HepG2 (cell line): ENCODE data around the gene CHCHD3. TPM values are rescaled to one million over a fixed set of nuclear protein-coding genes. Genes with fewer than 3 reads are reported as not detected.

Source experiments
- ATAC-seq: fragments of 200-7000 bp; cut with Tn5 transposase; 3 replicates; pipeline ENCODE4 v1.9.1; 2020; ENCODE audit warnings: mild to moderate bottlenecking, moderate library complexity
- BruUV-seq: library from RNA; stranded (reverse); fragments of 400-500 nt; replicated peaks from 2 replicates; lab custom pipeline; 2021; lab: Mats Ljungman, UMichigan
- CTCF ChIA-PET: fragments of 300-600 bp; formaldehyde crosslinking; extraction: SDS; loops from one replicate; lab custom pipeline; 2021; ENCODE audit warnings: low total read pairs, inconsistent platforms, low intra/inter-chr PET ratio; lab: Yijun Ruan, JAX
- POLR2A ChIA-PET: fragments of 350-600 bp; sonication (Branson Sonifier 250); formaldehyde crosslinking; loops from one replicate; lab custom pipeline; 2020; ENCODE audit warnings: antibody characterized with exemption, inconsistent platforms; lab: Yijun Ruan, JAX
- DNase-seq: peaks from one replicate; pipeline ENCODE4 v3.0.0-alpha.2; 2015; ENCODE audit warnings: low spot score
- FAIRE-seq: peaks from 3 replicates; lab custom pipeline; 2011; peaks lifted over from hg19 to GRCh38; lab: Jason Lieb, UNC
- H2AFZ ChIP-seq: one replicate; pipeline ENCODE4 v1.6.1; 2011; ENCODE audit warnings: low read length, inconsistent platforms
- H3K27ac ChIP-seq: fragments of 300-600 bp; 3 replicates; pipeline ENCODE4 v1.8.0; 2011; ENCODE audit warnings: mixed run types, mild to moderate bottlenecking, mixed read lengths, low read length, inconsistent platforms; ENCODE audit not compliant: insufficient read depth; ENCODE audit errors: extremely low read length
- H3K27me3 ChIP-seq, 2 experiments: fragments of 200-600 bp in 1 of 2; 2 replicates in 1 of 2; 3 replicates in 1 of 2; pipeline versions ENCODE4 v1.6.0 to v1.8.0; 2011; ENCODE audit warnings: low read length in 2 of 2, mild to moderate bottlenecking in 2 of 2, moderate library complexity in 2 of 2, inconsistent platforms in 1 of 2; ENCODE audit not compliant: insufficient read depth in 2 of 2, control insufficient read depth in 1 of 2
- H3K36me3 ChIP-seq, 2 experiments: fragments of 200-600 bp in 1 of 2; replicated peaks in 1 of 2; 2 replicates in 1 of 2; 3 replicates in 1 of 2; pipeline versions ENCODE4 v1.5.1 to v1.8.0; 2011; ENCODE audit warnings: low read length in 2 of 2, inconsistent platforms in 1 of 2; ENCODE audit not compliant: insufficient read depth in 2 of 2, control insufficient read depth in 1 of 2
- H3K4me1 ChIP-seq: 2 replicates; pipeline ENCODE4 v1.5.1; 2012; ENCODE audit warnings: low read length, inconsistent platforms; ENCODE audit not compliant: insufficient read depth
- H3K4me2 ChIP-seq: 2 replicates; pipeline ENCODE4 v1.6.0; 2011; ENCODE audit warnings: low read depth, low read length, inconsistent platforms
- H3K4me3 ChIP-seq, 3 experiments: fragments of 200-600 bp in 1 of 3; sonication (generic), shearing (Covaris generic) in 1 of 3; replicated peaks in 1 of 3; 2 replicates each; pipeline ENCODE4 v1.5.1; 2011 to 2016; ENCODE audit warnings: low read length in 3 of 3, inconsistent platforms in 2 of 3, low read depth in 2 of 3, mild to moderate bottlenecking in 2 of 3, control low read depth in 1 of 3, mixed read lengths in 1 of 3; ENCODE audit not compliant: insufficient read depth in 1 of 3
- H3K79me2 ChIP-seq: one replicate; pipeline ENCODE4 v1.6.1; 2011; ENCODE audit warnings: low read length, inconsistent platforms; ENCODE audit not compliant: insufficient read depth
- H3K9ac ChIP-seq: 2 replicates; pipeline ENCODE4 v1.6.0; 2011; ENCODE audit warnings: mild to moderate bottlenecking, low read depth, low read length, inconsistent platforms; ENCODE audit not compliant: insufficient read depth
- H3K9me3 ChIP-seq: 2 replicates; pipeline ENCODE4 v1.5.1; 2012; ENCODE audit warnings: mild to moderate bottlenecking, low read length
- H4K20me1 ChIP-seq: 2 replicates; pipeline ENCODE4 v1.6.0; 2011; ENCODE audit warnings: inconsistent platforms, mild to moderate bottlenecking, low read length, moderate library complexity; ENCODE audit not compliant: insufficient read depth
- DPF2 ChIP-seq: sonication (generic); formaldehyde crosslinking; IDR thresholded peaks from 2 replicates; pipeline ENCODE4 v1.4.0; 2020; ENCODE audit warnings: mild to moderate bottlenecking, low read depth, missing genetic modification reagents, borderline replicate concordance
- HMGA1 ChIP-seq: sonication (generic); formaldehyde crosslinking; conservative IDR thresholded peaks from 2 replicates; pipeline ENCODE4 v1.4.0; 2020; ENCODE audit warnings: missing genetic modification reagents
- NR2F1 ChIP-seq, 2 experiments: fragments of 450-650 bp in 1 of 2; formaldehyde crosslinking in 1 of 2; IDR thresholded peaks; 2 replicates each; pipeline versions ENCODE4 v1.5.0 to v1.6.1; 2016 to 2020; ENCODE audit warnings: mild to moderate bottlenecking in 1 of 2, missing compliant biosample characterization in 1 of 2, missing genetic modification reagents in 1 of 2, moderate library complexity in 1 of 2
- PAX8 ChIP-seq: sonication (generic); formaldehyde crosslinking; IDR thresholded peaks from 2 replicates; pipeline ENCODE4 v1.8.0; 2022; ENCODE audit warnings: mild to moderate bottlenecking, missing genetic modification reagents, borderline replicate concordance
- PPARG ChIP-seq: conservative IDR thresholded peaks from 2 replicates; pipeline ENCODE4 v1.6.1; 2016; ENCODE audit warnings: missing biosample characterization, missing genetic modification reagents
- RBAK ChIP-seq: sonication (generic); formaldehyde crosslinking; IDR thresholded peaks from 2 replicates; pipeline ENCODE4 v1.5.1; 2020; ENCODE audit warnings: mild to moderate bottlenecking, missing genetic modification reagents
- TBL1XR1 ChIP-seq: fragments of 150-350 bp; IDR thresholded peaks from 2 replicates; pipeline ENCODE4 v1.6.1; 2014; ENCODE audit warnings: borderline replicate concordance, low read length; ENCODE audit not compliant: partially characterized antibody
- U2AF2 ChIP-seq: fragments of 200-400 bp; formaldehyde crosslinking; IDR thresholded peaks from 2 replicates; pipeline ENCODE4 v1.6.1; 2017; ENCODE audit warnings: low read depth, mild to moderate bottlenecking, low read length
- YEATS2 ChIP-seq: sonication (generic); formaldehyde crosslinking; IDR thresholded peaks from 2 replicates; pipeline ENCODE4 v1.4.0; 2020; ENCODE audit warnings: missing genetic modification reagents, borderline replicate concordance
- ZFAT ChIP-seq: sonication (generic); formaldehyde crosslinking; conservative IDR thresholded peaks from 2 replicates; pipeline ENCODE4 v1.8.1; 2023; ENCODE audit warnings: missing genetic modification reagents, inconsistent platforms
- ZMAT3 ChIP-seq: sonication (generic); formaldehyde crosslinking; conservative IDR thresholded peaks from 2 replicates; pipeline ENCODE4 v1.7.0; 2021; ENCODE audit warnings: missing genetic modification reagents
- ZMYM4 ChIP-seq: sonication (generic); formaldehyde crosslinking; IDR thresholded peaks from 2 replicates; pipeline ENCODE4 v1.8.1; 2023; ENCODE audit warnings: mild to moderate bottlenecking, missing genetic modification reagents
- WGBS: methylation state at CpG from one replicate; pipeline ENCODE4 v1.1.6; 2017; ENCODE audit warnings: low lambda C conversion rate; 5-methylcytosine and 5-hydroxymethylcytosine counted together
- in situ Hi-C: cut with HindIII; loops from 2 replicates; pipeline ENCODE4 v1.10.0; 2017; ENCODE audit warnings: low pct_unique_long_range_greater_than_20kb; ENCODE audit not compliant: extremely low pct_ligation_motif_present
- intact Hi-C: fragments of 100-400 bp; cut with micrococcal nuclease; formaldehyde crosslinking; loops from one replicate; pipeline ENCODE4 v1.10.0; 2022; ENCODE audit not compliant: unreplicated experiment
- polyA plus RNA-seq, 8 experiments: library from polyadenylated mRNA; depleted of rRNA in 3 of 8; stranded (reverse) in 7 of 8; unstranded in 1 of 8; fragments of >200 nt; fragmentation: Illumina TruSeq in 4 of 8; extraction: Trizol in 4 of 8; gene quantifications; 2 replicates each; pipeline versions ENCODE4 v1.2.1 to v1.2.3, GENCODE V29; 2011 to 2016; ENCODE audit warnings: low read depth in 4 of 8, missing spikeins in 1 of 8, mixed read lengths in 1 of 8; ENCODE audit not compliant: insufficient read depth in 1 of 8
- total RNA-seq, 5 experiments: library from RNA; depleted of rRNA; stranded (reverse); fragments of >200 nt; fragmentation: Illumina TruSeq; extraction: Trizol; gene quantifications; 2 replicates each; pipeline ENCODE4 v1.2.3, GENCODE V29; 2016; ENCODE audit warnings: low read depth in 1 of 5
- TF ChIP-seq, protein P1 (sequence below): sonication (generic); formaldehyde crosslinking; IDR thresholded peaks from 2 replicates; pipeline ENCODE4 v1.5.0; 2020; ENCODE audit warnings: mild to moderate bottlenecking, missing genetic modification reagents
- TF ChIP-seq, protein P2 (sequence below): sonication (generic); formaldehyde crosslinking; IDR thresholded peaks from 2 replicates; pipeline ENCODE4 v1.4.0; 2020; ENCODE audit warnings: mild to moderate bottlenecking, missing genetic modification reagents, borderline replicate concordance
- TF ChIP-seq, protein P3 (sequence below): sonication (generic); formaldehyde crosslinking; IDR thresholded peaks from 2 replicates; pipeline ENCODE4 v1.5.1; 2020; ENCODE audit warnings: mild to moderate bottlenecking, missing genetic modification reagents, borderline replicate concordance

CHCHD3 gene
- total and polyA plus RNA-seq, 2 of the 13 experiments (the other 11 are each of a cell fraction or from before 2014, with no cell fraction given): 32.7 to 86.8 TPM

DNA sequence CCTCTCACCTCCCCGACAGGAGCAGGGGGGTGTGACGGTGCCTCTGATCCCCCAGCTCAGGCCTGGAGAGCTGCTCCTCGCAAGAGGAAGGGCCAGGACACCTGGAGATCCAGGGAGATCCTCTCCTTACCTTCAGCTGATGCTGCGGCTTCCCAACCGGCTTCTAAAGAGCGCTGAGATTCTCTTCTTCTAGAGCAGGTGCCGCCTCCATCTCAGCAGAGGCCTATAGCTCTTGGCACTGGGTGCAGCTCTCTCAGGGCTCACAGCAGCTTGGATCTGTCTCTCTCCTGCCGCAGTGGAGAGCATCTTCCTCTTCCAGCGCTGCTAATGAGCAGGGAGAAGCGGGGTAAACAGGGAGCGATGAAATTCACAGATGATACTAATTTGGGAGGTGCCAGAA is 316.0 kb downstream of the CHCHD3 start (continued):
- TF ChIP-seq, protein P1, sequence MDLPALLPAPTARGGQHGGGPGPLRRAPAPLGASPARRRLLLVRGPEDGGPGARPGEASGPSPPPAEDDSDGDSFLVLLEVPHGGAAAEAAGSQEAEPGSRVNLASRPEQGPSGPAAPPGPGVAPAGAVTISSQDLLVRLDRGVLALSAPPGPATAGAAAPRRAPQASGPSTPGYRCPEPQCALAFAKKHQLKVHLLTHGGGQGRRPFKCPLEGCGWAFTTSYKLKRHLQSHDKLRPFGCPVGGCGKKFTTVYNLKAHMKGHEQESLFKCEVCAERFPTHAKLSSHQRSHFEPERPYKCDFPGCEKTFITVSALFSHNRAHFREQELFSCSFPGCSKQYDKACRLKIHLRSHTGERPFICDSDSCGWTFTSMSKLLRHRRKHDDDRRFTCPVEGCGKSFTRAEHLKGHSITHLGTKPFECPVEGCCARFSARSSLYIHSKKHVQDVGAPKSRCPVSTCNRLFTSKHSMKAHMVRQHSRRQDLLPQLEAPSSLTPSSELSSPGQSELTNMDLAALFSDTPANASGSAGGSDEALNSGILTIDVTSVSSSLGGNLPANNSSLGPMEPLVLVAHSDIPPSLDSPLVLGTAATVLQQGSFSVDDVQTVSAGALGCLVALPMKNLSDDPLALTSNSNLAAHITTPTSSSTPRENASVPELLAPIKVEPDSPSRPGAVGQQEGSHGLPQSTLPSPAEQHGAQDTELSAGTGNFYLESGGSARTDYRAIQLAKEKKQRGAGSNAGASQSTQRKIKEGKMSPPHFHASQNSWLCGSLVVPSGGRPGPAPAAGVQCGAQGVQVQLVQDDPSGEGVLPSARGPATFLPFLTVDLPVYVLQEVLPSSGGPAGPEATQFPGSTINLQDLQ: no peak
- TF ChIP-seq ZMYM4 (CRISPR knock-in tag) (no peak), NR2F1 (CRISPR knock-in tag; IDR thresholded peaks at IDR 0.05) (no peak)

DNA sequence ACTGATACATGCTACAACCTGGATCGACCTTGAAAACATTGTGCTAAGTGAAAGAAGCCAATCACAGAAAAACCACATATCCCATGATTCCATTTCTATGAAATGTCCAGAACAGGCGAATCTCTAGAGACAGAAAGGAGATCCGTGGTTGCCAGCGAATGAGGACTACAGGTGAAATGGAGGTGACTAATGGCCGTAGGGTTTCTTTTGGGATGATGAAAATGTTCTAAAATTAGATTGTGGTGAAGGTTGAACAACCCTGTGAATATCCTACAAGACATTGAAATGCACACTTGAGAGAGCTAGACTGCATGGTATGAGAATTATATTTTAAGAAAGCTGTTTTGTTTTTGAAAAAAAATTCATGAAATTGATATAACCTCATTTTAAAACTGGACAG is 317.1 kb downstream of the CHCHD3 start:
- no TSS peak for BruUV-seq
- WGBS: 20% methylated on average over 5 of the region's 5 CpGs
- TF ChIP-seq PPARG (CRISPR knock-in tag): no peak
- TF ChIP-seq, protein P2, sequence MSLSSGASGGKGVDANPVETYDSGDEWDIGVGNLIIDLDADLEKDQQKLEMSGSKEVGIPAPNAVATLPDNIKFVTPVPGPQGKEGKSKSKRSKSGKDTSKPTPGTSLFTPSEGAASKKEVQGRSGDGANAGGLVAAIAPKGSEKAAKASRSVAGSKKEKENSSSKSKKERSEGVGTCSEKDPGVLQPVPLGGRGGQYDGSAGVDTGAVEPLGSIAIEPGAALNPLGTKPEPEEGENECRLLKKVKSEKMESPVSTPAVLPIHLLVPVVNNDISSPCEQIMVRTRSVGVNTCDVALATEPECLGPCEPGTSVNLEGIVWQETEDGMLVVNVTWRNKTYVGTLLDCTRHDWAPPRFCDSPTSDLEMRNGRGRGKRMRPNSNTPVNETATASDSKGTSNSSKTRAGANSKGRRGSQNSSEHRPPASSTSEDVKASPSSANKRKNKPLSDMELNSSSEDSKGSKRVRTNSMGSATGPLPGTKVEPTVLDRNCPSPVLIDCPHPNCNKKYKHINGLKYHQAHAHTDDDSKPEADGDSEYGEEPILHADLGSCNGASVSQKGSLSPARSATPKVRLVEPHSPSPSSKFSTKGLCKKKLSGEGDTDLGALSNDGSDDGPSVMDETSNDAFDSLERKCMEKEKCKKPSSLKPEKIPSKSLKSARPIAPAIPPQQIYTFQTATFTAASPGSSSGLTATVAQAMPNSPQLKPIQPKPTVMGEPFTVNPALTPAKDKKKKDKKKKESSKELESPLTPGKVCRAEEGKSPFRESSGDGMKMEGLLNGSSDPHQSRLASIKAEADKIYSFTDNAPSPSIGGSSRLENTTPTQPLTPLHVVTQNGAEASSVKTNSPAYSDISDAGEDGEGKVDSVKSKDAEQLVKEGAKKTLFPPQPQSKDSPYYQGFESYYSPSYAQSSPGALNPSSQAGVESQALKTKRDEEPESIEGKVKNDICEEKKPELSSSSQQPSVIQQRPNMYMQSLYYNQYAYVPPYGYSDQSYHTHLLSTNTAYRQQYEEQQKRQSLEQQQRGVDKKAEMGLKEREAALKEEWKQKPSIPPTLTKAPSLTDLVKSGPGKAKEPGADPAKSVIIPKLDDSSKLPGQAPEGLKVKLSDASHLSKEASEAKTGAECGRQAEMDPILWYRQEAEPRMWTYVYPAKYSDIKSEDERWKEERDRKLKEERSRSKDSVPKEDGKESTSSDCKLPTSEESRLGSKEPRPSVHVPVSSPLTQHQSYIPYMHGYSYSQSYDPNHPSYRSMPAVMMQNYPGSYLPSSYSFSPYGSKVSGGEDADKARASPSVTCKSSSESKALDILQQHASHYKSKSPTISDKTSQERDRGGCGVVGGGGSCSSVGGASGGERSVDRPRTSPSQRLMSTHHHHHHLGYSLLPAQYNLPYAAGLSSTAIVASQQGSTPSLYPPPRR: no peak
- TF ChIP-seq HMGA1 (CRISPR knock-in tag): no peak
- no peak for TF ChIP-seq DPF2 (CRISPR knock-in tag)
- no peak for TF ChIP-seq YEATS2 (CRISPR knock-in tag)
- no peak for TF ChIP-seq PAX8 (CRISPR knock-in tag)
- no peak for TF ChIP-seq TBL1XR1
- TF ChIP-seq ZMAT3 (CRISPR knock-in tag): no peak
- TF ChIP-seq U2AF2: no peak
- TF ChIP-seq, protein P3, sequence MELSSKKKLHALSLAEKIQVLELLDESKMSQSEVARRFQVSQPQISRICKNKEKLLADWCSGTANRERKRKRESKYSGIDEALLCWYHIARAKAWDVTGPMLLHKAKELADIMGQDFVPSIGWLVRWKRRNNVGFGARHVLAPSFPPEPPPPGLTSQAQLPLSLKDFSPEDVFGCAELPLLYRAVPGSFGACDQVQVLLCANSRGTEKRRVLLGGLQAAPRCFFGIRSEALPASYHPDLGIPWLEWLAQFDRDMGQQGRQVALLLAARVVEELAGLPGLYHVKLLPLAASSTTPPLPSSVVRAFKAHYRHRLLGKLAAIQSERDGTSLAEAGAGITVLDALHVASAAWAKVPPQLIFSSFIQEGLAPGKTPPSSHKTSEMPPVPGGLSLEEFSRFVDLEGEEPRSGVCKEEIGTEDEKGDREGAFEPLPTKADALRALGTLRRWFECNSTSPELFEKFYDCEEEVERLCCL (CRISPR knock-in tag): no peak
- no peak for TF ChIP-seq ZFAT
- TF ChIP-seq RBAK (CRISPR knock-in tag): no peak

More for the DNA sequence above, 317.1 kb downstream of the CHCHD3 start:
- Histone ChIP-seq H3K9ac (no peak overlapping the region), H3K79me2 (no peaks in the 10 kb centered on the region), H3K4me3 (no peak overlapping the region), H4K20me1 (no peaks in the 10 kb centered on the region), H3K27me3 (peaks cover 2 to 31% of the 10 kb centered on the region in 2 experiments; a peak in 3 of 5 replicates), H3K4me2 (no peak overlapping the region), H3K36me3 (no peaks in the 10 kb centered on the region), H3K9me3 (peaks cover 6% of the 10 kb centered on the region; the same call in 1 of the 2 replicates), H2AFZ (no peak overlapping the region), H3K4me1 (no peaks in the 10 kb centered on the region), H3K27ac (no peak overlapping the region)
- ATAC-seq (no peak), FAIRE-seq (no peak), DNase-seq (no peak)
- ChIA-PET CTCF (no interaction called here), POLR2A (no interaction called here)
- intact Hi-C loops (no loop called here), in situ Hi-C loops (no loop called here)
